ENCODE data around the gene NTMT2. TPM values are rescaled to one million over a fixed set of nuclear protein-coding genes. Genes with fewer than 3 reads are reported as not detected.

Gene NTMT2
- polyA plus RNA-seq, 3 donors, result not detected

- no peak overlapping the region for H3K27ac ChIP-seq (ENCODE audit: low read depth, low read length)
Measured at GRCh38 chr1:170198584-170198983, 52.8 kb downstream of the NTMT2 start.

DNA sequence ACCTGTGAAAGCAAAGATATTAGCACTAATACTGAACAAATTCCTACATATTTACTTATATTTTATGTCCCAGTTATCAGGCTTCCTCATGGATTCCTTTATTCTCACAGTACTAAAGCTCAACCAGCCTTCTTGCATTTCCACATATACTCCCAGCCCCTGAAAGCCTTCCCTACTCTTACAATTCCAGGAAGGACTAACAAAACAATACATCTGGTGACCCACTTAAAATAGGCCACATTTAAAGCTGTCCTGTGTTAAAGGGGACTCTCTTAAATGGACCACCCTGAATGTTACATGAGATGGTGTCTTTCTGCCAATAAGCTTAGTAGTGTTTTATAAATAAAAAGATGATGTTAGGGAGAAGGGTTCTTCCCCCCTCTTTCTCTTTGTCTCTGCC is 54.4 kb downstream of the NTMT2 start:
- H3K27ac ChIP-seq (ENCODE audit: low read depth, low read length), result no peak overlapping the region

DNA sequence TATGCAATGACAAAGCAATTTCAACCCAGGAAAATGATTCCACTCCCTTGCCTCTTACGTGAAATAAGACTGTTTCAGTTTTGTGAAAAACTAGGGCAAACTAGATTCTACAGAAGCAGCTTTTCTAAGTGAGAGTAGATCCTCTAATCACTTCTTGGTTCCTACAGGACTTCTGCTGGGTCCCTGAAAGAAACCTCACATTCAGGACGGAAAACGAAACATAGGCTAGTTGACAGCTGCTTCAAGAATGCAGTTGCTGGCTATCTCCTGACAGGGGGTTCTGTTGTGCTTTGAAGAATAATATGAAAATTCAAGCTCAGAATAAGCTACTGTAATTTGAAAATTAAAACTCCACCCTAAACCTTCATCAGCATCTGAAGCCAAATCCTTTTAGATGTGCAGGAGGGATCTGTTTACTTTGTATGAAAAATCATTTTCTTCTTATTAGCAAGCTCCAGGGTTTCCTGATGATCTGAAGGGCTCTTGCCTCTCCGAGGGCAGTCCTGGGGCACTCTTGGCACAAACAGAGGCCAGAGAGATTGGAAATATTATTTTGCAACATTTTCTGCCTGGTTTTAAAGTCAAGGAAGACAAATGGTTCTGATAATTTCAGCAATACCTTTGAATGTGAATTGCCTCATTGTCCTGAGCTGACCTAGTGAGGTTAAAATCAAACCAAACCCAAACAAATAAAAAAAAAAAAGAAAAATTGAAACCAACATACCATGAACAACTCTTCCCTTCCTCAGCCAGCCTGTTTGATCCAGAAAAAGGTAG is 55.0 kb downstream of the NTMT2 start:
- no peak overlapping the region for H3K27ac ChIP-seq (ENCODE audit: low read depth, low read length)
- 19 to 30% (median 29%) methylated on average over 4 of the region's 4 CpGs for WGBS, 3 donors

GRCh38 chr1:170203693-170204092 is 57.9 kb downstream of the NTMT2 start:
- H3K27ac ChIP-seq (ENCODE audit: low read depth, low read length), result no peak overlapping the region

- H3K27ac ChIP-seq (ENCODE audit: low read depth, low read length), result no peak overlapping the region
- 40 to 65% (median 41%) methylated on average over 3 of the region's 3 CpGs for whole genome bisulfite sequencing, 3 donors
Measured at GRCh38 chr1:170204121-170204520, 58.4 kb downstream of the NTMT2 start.

DNA sequence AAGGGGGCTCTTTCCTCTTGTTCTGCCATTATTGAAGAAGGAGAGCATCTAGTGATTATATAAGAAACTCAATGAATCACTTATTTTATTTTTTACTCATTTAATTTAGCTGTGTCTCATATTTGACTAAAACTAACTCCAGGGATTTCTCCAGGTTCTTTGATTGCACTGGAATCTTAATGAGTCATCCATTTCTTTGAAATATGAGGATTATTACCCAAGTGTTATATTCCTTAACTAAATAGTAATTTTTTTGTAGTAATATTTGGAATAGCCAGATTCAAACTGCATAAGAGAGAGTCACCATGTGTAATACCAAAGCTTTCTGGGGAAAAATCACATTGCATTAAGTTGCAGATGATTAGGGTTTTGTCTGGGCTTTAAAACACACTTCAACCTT is 59.5 kb downstream of the NTMT2 start:
- no peak overlapping the region for H3K27ac ChIP-seq (ENCODE audit: low read depth, low read length)

GRCh38 chr1:170209125-170209524 is 63.4 kb downstream of the NTMT2 start:
- H3K27ac ChIP-seq (ENCODE audit: low read depth, low read length), result no peak overlapping the region

DNA sequence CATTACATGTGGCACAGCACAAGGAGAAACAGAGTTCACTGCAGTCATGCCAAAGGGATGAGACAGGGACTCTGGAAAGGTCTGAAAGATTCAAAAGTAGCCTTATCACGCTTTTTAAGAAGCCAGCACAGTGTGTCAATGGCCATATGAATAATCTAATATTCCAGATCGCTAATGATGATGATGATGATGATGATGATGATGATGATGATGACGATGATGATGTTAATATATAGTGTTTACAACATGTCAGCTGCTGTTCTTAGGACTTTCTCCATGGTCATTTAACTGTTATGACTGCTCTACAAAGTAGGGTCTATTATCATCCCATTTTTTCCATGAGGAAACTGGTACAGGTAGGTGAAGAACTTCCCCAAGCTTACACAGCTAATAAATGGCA is 64.4 kb downstream of the NTMT2 start:
- no peak overlapping the region for H3K27ac ChIP-seq (ENCODE audit: low read depth, low read length)
- WGBS, 3 donors, result 57 to 86% (median 83%) methylated on average over 3 of the region's 3 CpGs

GRCh38 chr1:170213596-170213995 is 67.8 kb downstream of the NTMT2 start:
- no peak overlapping the region for H3K27ac ChIP-seq (ENCODE audit: low read depth, low read length)
- 68 to 75% (median 68%) methylated on average over 6 of the region's 6 CpGs for WGBS, 3 donors

DNA sequence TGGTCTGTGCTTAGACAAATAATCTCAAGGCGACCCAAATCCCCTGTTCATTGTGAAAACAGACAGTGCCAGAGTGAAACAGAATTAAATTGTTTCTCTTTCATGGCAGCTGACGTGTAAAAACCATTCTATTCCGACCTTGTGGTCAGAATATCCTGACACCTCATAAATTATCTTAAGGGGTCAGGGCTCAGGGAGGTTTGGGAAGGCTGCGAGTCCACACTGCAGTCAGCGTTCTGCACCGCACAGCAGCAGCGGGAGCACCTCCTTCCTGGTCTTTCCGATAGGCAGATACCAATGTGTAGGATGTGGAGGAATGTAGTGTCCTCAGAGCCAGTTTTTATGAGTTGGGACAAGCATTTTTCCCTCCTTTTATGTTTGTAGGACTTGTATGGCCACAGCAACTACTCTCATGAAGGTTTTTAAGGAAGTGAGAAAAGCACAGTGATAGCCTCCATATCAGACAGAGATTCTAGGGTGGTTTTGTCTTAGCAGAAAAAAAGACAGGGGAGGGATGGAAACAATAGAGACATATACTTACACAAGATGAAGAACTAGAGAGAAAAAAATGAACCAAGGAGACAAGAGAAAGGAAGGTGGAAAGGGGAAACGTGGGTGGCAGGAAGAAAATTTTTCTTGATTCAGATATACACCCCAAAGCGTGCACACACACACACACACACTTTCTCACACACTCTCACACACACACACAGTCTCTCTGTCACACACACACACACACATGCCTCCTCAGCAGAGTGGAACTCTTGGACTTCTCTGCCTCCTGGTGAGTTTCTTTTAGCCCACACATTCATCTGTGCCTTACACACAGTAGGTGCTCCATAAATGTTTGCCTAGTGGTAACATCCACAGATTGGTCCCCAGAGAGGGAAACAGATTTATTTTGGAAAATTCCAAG is 68.6 kb downstream of the NTMT2 start:
- 41 to 60% (median 49%) methylated on average over 10 of the region's 10 CpGs for WGBS, 3 donors
- no peak overlapping the region for H3K27ac ChIP-seq (ENCODE audit: low read depth, low read length)

DNA sequence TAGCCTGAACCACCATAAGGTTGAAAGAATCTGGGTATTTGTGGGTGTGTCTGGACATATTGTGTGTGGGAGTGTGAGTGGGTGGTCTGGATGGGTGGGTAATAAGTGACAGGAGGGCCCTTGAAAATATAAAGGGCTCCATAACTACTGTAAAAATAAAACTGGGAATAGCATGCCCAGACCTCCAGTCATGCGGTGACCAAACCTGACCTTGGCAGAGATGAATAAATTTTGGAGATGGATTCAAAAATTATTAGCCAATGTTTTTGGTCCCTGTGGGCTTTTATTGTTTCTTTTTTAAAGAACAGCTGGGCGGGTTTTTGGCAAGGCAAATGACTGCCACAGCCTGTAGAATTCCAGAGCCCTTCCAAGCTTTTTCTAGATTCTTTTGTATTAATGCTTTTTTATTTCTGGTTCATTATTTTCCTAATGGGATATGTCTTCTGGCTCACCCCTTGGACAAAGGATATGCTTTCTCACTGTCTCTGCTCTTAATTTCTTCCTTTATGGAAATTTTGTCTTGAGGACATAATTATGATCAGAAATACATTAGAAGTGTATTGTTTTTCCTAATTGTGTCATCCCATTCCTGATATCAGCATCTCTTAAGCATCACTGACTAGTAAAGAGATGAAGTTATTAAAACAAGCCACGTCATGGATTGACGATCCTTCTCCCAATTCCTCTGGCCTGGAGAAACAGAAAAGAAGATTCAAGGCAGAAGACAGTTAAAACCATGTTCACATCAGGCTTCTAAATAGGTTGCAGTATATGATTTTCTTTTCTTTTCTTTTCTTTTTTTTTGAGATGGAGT is 69.5 kb downstream of the NTMT2 start:
- no peak overlapping the region for H3K27ac ChIP-seq (ENCODE audit: low read depth, low read length)
- WGBS, 3 donors, result 45 to 67% (median 65%) methylated on average over 4 of the region's 4 CpGs

DNA sequence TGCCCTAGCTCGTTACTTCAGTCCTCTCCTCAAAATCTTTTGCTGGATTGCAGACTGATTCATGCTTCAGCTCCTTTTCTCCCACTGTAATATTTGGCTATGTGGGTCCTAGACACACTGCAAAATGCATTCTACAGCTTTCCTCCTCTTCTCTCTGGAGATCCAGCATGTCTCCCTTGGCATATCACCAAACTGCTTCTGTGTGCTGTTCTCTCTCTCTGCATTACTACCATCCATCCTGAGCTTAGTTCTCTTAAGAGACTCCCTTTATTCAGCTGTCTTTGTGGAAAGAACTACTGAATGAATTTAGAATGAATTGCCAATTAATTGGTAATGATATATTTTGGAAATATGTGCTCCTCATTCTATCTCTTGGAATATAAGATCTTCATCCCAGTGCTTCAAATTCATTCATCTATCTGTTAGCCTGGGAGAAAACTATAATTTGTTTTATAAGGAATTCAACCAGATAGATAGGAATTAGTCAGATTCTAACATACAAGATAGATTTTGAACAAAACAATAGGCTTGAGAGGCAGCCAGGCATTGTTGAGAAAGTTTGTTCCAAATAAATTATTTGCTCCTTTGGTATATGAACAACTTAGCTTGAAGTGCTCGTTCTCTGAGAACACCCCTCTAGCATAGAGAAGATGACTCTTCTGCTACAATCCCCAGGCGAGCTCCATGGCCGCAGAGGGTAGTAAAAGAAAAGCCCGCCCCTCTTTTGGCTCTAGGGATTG is 71.9 kb downstream of the NTMT2 start:
- 59 to 78% (median 72%) methylated on average over 5 of the region's 5 CpGs for WGBS, 3 donors
- H3K27ac ChIP-seq (ENCODE audit: low read depth, low read length), result no peak overlapping the region

DNA sequence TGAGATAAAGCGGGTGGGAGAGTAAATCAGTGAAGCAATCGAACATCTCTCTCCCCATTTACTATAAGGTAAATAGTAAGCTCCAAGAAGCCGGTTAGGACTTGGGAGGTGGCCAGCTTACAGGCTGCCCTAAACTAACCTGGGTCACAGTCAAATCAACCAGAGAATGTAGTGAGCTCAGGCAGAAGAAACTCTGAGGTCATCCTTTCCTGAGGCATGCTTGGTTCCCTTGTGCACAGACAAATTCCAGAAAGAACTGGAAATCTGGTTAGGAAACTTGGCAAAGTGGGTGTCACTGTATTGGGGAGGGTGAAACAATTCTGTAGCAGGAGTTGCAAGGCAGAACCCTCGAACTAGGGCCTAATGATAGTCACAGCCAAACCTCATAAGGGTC is 72.5 kb downstream of the NTMT2 start:
- 61 to 73% (median 70%) methylated on average over 4 of the region's 4 CpGs for WGBS, 3 donors
- H3K27ac ChIP-seq (ENCODE audit: low read depth, low read length), result no peak overlapping the region

Other genes with a start within 250 kb of the NTMT2 start
- gene KIFAP3, start 71.3 kb upstream of the NTMT2 start, polyA plus RNA-seq, result 10 to 100 TPM in 2 of 3 donors, 1 to 10 TPM in 1; 8.9 to 14.5 (median 10.9) TPM

All from adipose tissue (tissue), 3 donors.